Keratinocyte (primary cell): Measurements from ENCODE around the gene CD3D.

Experiments
- CTCF ChIP-seq, 3 experiments: IDR thresholded peaks in 1 of 3; conservative IDR thresholded peaks in 1 of 3; optimal IDR thresholded peaks in 1 of 3; 2 replicates in 2 of 3; 3 replicates in 1 of 3; pipeline versions ENCODE3 to v1.5.1; 2011; ENCODE audit warnings: low read length in 3 of 3, mild to moderate bottlenecking in 3 of 3, moderate library complexity in 2 of 3, control low read depth in 1 of 3, inconsistent platforms in 1 of 3; ENCODE audit not compliant: insufficient read depth in 2 of 3; ENCODE audit errors: extremely low read depth in 1 of 3
- EZH2 ChIP-seq: IDR thresholded peaks from one replicate; pipeline ENCODE4 v1.6.1; 2012; ENCODE audit warnings: inconsistent platforms, mild to moderate bottlenecking, low read length, moderate library complexity

GRCh38 chr11:118290923-118291322 lies 51.6 kb downstream of the CD3D start:
- TF ChIP-seq CTCF (optimal IDR thresholded peaks at IDR 0.05 in 1 of 3, IDR thresholded peaks at IDR 0.05 in 1 of 3, conservative IDR thresholded peaks at IDR 0.05 in 1 of 3; ENCODE audit: extremely low read depth in 1 of 3, insufficient read depth in 2 of 3, low read length in 3 of 3): peak; percentile 45 to 86 (median 83)
- TF ChIP-seq EZH2: no peak
